Ishikawa (cell line): Measurements from ENCODE around the gene SMC6.

Experiments
- CEBPB ChIP-seq: IDR thresholded peaks from 2 replicates; pipeline ENCODE4 v1.6.1; 2012
- CREB1 ChIP-seq: IDR thresholded peaks from 2 replicates; pipeline ENCODE4 v1.6.1; 2012; ENCODE audit warnings: low read depth
- EGR1 ChIP-seq: IDR thresholded peaks from 2 replicates; pipeline ENCODE4 v1.6.1; 2012
- EP300 ChIP-seq: IDR thresholded peaks from 2 replicates; pipeline ENCODE4 v1.6.1; 2012; ENCODE audit warnings: borderline replicate concordance
- FOXM1 ChIP-seq: IDR thresholded peaks from 2 replicates; pipeline ENCODE4 v1.6.1; 2012; ENCODE audit warnings: low read depth, borderline replicate concordance
- NFIC ChIP-seq: IDR thresholded peaks from 2 replicates; pipeline ENCODE4 v1.6.1; 2012
- RAD21 ChIP-seq: IDR thresholded peaks from 2 replicates; pipeline ENCODE4 v1.6.1; 2012; ENCODE audit warnings: low read depth
- TAF1 ChIP-seq: IDR thresholded peaks from 2 replicates; pipeline ENCODE4 v1.6.1; 2012; ENCODE audit warnings: low read depth, mild to moderate bottlenecking
- TCF12 ChIP-seq: IDR thresholded peaks from 2 replicates; pipeline ENCODE4 v1.6.1; 2012; ENCODE audit warnings: low read depth
- TEAD4 ChIP-seq: IDR thresholded peaks from 2 replicates; pipeline ENCODE4 v1.6.1; 2012
- YY1 ChIP-seq: IDR thresholded peaks from 2 replicates; pipeline ENCODE4 v1.6.1; 2012; ENCODE audit warnings: low read depth
- ZBTB7A ChIP-seq: IDR thresholded peaks from 2 replicates; pipeline ENCODE4 v1.6.1; 2012; ENCODE audit warnings: low read depth
- TF ChIP-seq, protein P1 (sequence below): IDR thresholded peaks from 2 replicates; pipeline ENCODE4 v1.6.1; 2012; ENCODE audit warnings: low read depth, mild to moderate bottlenecking
- TF ChIP-seq, protein P2 (sequence below): IDR thresholded peaks from 2 replicates; pipeline ENCODE4 v1.6.1; 2012
- TF ChIP-seq, protein P3 (sequence below): IDR thresholded peaks from 2 replicates; pipeline ENCODE4 v1.6.1; 2012

The SMC6 gene

DNA sequence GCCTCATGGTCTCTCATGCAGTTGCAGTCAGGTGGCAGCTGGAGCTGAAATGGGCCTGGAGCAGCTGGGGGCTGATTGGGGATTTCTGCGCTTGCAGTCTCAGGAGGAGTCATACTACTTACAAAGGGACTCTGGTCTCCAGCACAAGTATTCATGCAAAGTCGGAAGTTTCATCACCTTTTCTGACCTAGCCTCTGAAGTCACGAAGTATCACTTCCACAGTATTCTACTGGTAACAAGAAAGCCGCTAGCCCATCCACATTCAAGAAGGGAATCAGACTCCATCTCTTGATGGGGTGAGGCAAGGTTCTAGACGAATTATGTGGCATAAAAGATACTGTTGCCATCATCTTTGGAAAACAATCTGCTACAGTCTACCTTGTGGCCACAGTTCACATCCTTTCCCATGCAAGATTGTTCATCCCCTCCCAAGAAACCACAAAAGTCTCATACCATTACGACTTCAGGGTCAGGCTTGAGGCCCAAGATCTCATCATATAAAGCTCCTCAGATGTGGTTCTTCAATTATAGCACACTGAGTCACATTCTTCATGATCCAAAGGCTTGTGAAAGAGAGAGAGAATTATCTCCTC is 95.3 kb downstream of the SMC6 start:
- TF ChIP-seq TAF1 (no peak), EGR1 (no peak), YY1 (no peak), NFIC (no peak), TEAD4 (no peak), FOXM1 (no peak), RAD21 (no peak), CREB1 (no peak), ZBTB7A (no peak), EP300 (no peak), CEBPB (no peak), TCF12 (no peak)
- TF ChIP-seq, protein P1, sequence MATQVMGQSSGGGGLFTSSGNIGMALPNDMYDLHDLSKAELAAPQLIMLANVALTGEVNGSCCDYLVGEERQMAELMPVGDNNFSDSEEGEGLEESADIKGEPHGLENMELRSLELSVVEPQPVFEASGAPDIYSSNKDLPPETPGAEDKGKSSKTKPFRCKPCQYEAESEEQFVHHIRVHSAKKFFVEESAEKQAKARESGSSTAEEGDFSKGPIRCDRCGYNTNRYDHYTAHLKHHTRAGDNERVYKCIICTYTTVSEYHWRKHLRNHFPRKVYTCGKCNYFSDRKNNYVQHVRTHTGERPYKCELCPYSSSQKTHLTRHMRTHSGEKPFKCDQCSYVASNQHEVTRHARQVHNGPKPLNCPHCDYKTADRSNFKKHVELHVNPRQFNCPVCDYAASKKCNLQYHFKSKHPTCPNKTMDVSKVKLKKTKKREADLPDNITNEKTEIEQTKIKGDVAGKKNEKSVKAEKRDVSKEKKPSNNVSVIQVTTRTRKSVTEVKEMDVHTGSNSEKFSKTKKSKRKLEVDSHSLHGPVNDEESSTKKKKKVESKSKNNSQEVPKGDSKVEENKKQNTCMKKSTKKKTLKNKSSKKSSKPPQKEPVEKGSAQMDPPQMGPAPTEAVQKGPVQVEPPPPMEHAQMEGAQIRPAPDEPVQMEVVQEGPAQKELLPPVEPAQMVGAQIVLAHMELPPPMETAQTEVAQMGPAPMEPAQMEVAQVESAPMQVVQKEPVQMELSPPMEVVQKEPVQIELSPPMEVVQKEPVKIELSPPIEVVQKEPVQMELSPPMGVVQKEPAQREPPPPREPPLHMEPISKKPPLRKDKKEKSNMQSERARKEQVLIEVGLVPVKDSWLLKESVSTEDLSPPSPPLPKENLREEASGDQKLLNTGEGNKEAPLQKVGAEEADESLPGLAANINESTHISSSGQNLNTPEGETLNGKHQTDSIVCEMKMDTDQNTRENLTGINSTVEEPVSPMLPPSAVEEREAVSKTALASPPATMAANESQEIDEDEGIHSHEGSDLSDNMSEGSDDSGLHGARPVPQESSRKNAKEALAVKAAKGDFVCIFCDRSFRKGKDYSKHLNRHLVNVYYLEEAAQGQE: no peak
- TF ChIP-seq, protein P2, sequence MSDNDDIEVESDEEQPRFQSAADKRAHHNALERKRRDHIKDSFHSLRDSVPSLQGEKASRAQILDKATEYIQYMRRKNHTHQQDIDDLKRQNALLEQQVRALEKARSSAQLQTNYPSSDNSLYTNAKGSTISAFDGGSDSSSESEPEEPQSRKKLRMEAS: no peak
- TF ChIP-seq, protein P3, sequence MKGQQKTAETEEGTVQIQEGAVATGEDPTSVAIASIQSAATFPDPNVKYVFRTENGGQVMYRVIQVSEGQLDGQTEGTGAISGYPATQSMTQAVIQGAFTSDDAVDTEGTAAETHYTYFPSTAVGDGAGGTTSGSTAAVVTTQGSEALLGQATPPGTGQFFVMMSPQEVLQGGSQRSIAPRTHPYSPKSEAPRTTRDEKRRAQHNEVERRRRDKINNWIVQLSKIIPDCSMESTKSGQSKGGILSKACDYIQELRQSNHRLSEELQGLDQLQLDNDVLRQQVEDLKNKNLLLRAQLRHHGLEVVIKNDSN: no peak

DNA sequence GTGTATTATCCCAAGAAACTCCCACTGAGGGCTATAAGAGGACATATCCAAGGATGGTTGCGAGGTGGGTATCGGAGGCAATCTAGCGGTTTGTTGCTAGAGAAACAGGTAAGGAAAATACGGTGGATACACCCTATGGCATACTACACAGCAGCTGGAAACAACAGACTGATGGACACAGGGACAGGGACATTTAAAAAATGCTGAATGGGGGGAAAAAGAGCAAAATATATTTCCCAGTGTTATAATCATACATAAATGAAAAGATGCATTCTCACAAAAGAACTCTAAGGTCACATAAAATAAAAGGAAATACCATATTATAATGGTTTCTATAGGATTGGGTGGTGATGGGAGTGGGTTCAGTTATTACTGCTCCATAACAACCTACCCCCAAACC is 95.9 kb downstream of the SMC6 start:
- no peak for TF ChIP-seq TEAD4
- TF ChIP-seq, protein P3: no peak
- TF ChIP-seq, protein P2: no peak
- TF ChIP-seq, protein P1: no peak
- TF ChIP-seq NFIC: no peak
- no peak for TF ChIP-seq CREB1
- no peak for TF ChIP-seq CEBPB
- no peak for TF ChIP-seq EP300
- no peak for TF ChIP-seq ZBTB7A
- no peak for TF ChIP-seq FOXM1
- TF ChIP-seq TCF12: no peak
- TF ChIP-seq EGR1: no peak
- no peak for TF ChIP-seq RAD21
- TF ChIP-seq TAF1: no peak
- no peak for TF ChIP-seq YY1

DNA sequence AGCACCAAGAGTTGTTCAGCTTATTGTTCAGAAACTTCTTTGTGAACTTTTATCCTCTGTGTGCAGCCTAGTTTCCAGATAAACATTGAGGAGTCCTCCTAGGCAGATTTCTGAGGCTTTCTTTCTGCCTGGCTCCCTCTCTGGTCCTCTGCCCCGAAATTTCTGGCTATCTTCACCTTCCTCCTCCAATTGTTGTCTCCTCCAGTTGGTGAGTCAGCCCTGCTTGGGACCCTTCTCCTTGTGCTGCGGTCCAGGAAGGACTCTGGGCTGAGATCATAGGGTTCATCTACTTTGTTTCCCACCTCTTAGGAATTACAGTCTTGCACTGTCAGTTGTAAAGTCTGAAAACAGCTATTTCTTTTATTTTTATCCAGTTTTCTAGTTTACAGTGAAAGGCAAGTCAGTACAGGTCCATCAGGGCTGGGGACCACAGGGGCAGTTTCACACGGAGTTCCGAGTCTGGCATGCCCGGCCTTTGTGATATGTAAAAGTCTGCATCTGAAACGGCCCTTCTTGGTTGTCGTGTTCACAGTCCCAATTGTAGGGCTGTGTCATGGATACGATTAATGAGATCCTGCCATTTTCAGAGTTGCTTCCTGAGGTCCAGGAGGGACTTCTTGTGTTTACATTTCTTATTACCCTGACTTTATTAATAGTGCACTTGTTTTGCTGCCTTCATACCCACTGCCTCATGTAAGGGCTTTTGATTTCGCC is 100.8 kb downstream of the SMC6 start:
- TF ChIP-seq TCF12 (no peak), CREB1 (no peak), FOXM1 (no peak), YY1 (no peak), ZBTB7A (no peak), TAF1 (no peak), RAD21 (no peak), TEAD4 (no peak), CEBPB (no peak)
- TF ChIP-seq, protein P3: no peak

DNA sequence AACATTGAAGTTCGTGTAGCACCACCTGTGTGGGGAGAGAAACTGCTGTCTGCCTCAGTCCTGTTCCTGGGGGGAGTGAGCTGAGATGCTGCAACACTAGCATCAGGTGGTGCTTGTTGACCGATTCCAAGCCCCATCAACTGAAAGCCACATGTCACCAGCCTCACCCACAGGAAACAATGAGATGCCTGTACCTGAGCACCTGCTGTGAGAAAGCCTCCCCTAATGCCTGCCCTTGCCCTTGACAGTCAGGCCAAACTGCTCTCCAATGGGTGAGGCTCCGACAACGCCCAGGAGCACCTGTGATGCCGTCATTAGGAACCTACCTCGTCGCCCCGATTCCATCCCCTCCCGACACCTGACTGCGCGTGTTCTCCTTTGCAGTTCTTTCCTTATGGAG is 104.6 kb downstream of the SMC6 start:
- TF ChIP-seq, protein P2: no peak
- TF ChIP-seq, protein P1: no peak
- TF ChIP-seq EGR1 (no peak), RAD21 (no peak), ZBTB7A (no peak), FOXM1 (no peak), TEAD4 (no peak), TCF12 (no peak), YY1 (no peak), EP300 (no peak), TAF1 (no peak), CEBPB (no peak), CREB1 (no peak), NFIC (no peak)
- TF ChIP-seq, protein P3: no peak
